HEK293 (cell line): Measurements from ENCODE around the gene TMEM179B.

ENCODE experiments used
- CTCF ChIP-seq: fragments of 450-650 bp; formaldehyde crosslinking; IDR thresholded peaks from 2 replicates; pipeline ENCODE4 v1.5.1; 2016; ENCODE audit warnings: missing biosample characterization, missing genetic modification characterization
- GLIS2 ChIP-seq: fragments of 450-650 bp; formaldehyde crosslinking; IDR thresholded peaks from 2 replicates; pipeline ENCODE4 v1.5.1; 2016; ENCODE audit warnings: missing biosample characterization, missing genetic modification characterization
- ZBTB7A ChIP-seq: fragments of 450-650 bp; formaldehyde crosslinking; IDR thresholded peaks from 2 replicates; pipeline ENCODE4 v1.5.1; 2016; ENCODE audit warnings: low read depth, missing biosample characterization, missing genetic modification characterization
- ZNF792 ChIP-seq: fragments of 450-650 bp; formaldehyde crosslinking; IDR thresholded peaks from 2 replicates; pipeline ENCODE4 v1.5.1; 2016; ENCODE audit warnings: missing biosample characterization, missing genetic modification characterization

GRCh38 chr11:62811659-62812058, 24.5 kb downstream of the TMEM179B start:
- TF ChIP-seq ZNF792 (tag by site-specific recombination) = no peak
- no peak for TF ChIP-seq CTCF (tag by site-specific recombination)
- TF ChIP-seq ZBTB7A (tag by site-specific recombination) = no peak
- TF ChIP-seq GLIS2 = no peak
